RWPE2 (cell line): Measurements from ENCODE around the gene DVL2.

Experiments used
- ATAC-seq: fragments of 200-7000 bp; cut with Tn5 transposase; 3 replicates; pipeline ENCODE4 v1.9.1; 2021; ENCODE audit warnings: low read depth
- DNase-seq: peaks from one replicate; pipeline ENCODE4 v3.0.0-alpha.2; 2020; ENCODE audit warnings: low spot score
- H3K27ac ChIP-seq: fragments of 450-650 bp; 2 replicates; pipeline ENCODE4 v1.5.1; 2017; ENCODE audit warnings: mild to moderate bottlenecking; ENCODE audit not compliant: poor library complexity, severe bottlenecking
- H3K27me3 ChIP-seq: fragments of 250-450 bp; sonication (Bioruptor Pico); 2 replicates; pipeline ENCODE4 v1.5.1; 2021; ENCODE audit warnings: mild to moderate bottlenecking, moderate library complexity; ENCODE audit not compliant: insufficient read depth, poor library complexity, severe bottlenecking
- H3K36me3 ChIP-seq: fragments of 250-450 bp; sonication (Bioruptor Pico); 2 replicates; pipeline ENCODE4 v1.5.1; 2020; ENCODE audit warnings: low read depth, mild to moderate bottlenecking, moderate library complexity
- H3K4me1 ChIP-seq: fragments of 250-450 bp; sonication (Bioruptor Pico); 2 replicates; pipeline ENCODE4 v1.5.1; 2021; ENCODE audit warnings: mild to moderate bottlenecking, moderate library complexity; ENCODE audit not compliant: insufficient read depth, poor library complexity, severe bottlenecking
- H3K4me3 ChIP-seq: fragments of 250-450 bp; sonication (Bioruptor Pico); 2 replicates; pipeline ENCODE4 v1.5.1; 2021; ENCODE audit warnings: mild to moderate bottlenecking, moderate library complexity; ENCODE audit not compliant: severe bottlenecking
- H3K9me3 ChIP-seq: fragments of 250-450 bp; sonication (Bioruptor Pico); 2 replicates; pipeline ENCODE4 v1.5.1; 2021; ENCODE audit warnings: mild to moderate bottlenecking, moderate library complexity; ENCODE audit not compliant: severe bottlenecking
- CTCF ChIP-seq: fragments of 450-650 bp; IDR thresholded peaks from one replicate; pipeline ENCODE4 v1.5.1; 2017; ENCODE audit warnings: mild to moderate bottlenecking, moderate library complexity; ENCODE audit not compliant: poor library complexity, severe bottlenecking

The DVL2 gene

DNA sequence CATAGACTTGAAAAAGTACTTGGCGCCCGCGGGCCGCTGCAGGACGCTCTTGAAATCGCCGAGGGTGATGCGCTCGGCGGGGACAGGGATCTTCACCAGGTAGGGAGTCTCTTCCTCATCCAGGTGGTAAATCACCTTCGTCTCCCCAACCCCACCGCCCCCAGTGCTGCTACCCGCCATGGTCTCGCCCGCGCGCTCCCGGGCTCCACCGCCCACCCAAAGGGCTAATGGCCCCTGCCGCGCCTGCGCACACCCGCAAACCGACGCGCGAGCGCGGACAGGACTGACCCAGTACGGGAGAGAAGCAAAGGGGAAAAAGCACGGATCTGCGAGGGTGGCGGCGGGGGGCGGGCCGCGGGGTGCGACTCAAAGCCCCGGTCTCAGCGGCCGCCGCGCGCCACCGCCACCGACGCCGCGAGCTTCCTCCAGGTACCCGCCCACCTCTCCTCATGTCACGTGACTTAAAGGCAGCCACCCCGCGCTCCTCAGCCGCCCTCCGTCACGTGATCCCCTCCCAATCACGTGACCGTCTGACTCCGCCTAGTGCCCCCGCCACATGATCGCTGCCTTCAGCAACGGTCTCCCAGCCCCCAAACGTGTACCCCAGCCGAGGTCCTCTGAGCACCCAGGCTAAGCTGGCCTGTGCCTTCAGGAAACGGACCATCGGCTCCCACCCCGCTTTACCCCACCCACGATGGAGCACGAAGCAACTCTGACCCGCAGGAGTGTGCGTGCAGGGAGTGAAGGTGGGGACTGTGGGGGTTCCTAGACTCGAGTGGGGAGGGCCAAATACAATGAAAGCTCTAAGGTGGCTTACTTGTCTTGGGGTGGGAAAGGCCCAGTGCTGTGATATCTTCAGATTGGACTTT lies at the start of gene DVL2:
Gene DVL2, minus strand, starts transcription at position 435 of the 869 bp plus-strand sequence. Its CDS starts 255 bp downstream, at position 180.
- Histone ChIP-seq H3K9me3 (no peaks in the 10 kb centered on the region), H3K27me3 (no peaks in the 10 kb centered on the region), H3K4me3 (peak within 1 kb of the TSS; percentile 88), H3K27ac (peak within 1 kb of the TSS; percentile 72), H3K36me3 (peaks cover 47% of the 10 kb centered on the region), H3K4me1 (peaks cover 13% of the 10 kb centered on the region)
- DNase-seq (peak; percentile 95), ATAC-seq (peak; percentile 46)
- no peak for TF ChIP-seq CTCF

DNA sequence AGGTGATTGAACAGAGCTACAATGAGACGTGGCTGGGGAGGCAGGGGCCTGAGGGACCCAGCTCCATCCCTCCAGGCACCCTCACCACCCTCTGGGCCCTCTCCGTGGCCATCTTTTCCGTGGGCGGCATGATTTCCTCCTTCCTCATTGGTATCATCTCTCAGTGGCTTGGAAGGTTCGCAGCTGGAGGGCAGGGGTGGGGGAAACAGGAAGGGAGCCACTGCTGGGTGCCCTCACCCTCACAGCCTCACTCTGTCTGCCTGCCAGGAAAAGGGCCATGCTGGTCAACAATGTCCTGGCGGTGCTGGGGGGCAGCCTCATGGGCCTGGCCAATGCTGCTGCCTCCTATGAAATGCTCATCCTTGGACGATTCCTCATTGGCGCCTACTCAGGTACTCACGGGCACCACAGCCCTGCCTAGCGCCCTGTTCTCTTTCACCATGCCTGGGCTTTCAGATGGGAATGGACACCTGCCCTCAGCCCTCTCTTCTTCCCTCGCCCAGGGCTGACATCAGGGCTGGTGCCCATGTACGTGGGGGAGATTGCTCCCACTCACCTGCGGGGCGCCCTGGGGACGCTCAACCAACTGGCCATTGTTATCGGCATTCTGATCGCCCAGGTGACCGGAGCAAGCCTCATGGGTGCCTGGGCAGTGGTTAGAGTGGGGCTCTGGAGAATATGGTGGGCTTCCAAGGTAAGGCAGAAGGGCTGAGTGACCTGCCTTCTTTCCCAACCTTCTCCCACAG lies 49.3 kb upstream of the DVL2 start:
- H3K9me3 ChIP-seq = no peaks in the 10 kb centered on the region
- H3K4me3 ChIP-seq = no peak overlapping the region
- ATAC-seq = no peak
- TF ChIP-seq CTCF = no peak
- no peaks in the 10 kb centered on the region for H3K27me3 ChIP-seq
- no peak for DNase-seq
- no peaks in the 10 kb centered on the region for H3K36me3 ChIP-seq
- peaks cover 7% of the 10 kb centered on the region for H3K4me1 ChIP-seq
- no peak overlapping the region for H3K27ac ChIP-seq

DNA sequence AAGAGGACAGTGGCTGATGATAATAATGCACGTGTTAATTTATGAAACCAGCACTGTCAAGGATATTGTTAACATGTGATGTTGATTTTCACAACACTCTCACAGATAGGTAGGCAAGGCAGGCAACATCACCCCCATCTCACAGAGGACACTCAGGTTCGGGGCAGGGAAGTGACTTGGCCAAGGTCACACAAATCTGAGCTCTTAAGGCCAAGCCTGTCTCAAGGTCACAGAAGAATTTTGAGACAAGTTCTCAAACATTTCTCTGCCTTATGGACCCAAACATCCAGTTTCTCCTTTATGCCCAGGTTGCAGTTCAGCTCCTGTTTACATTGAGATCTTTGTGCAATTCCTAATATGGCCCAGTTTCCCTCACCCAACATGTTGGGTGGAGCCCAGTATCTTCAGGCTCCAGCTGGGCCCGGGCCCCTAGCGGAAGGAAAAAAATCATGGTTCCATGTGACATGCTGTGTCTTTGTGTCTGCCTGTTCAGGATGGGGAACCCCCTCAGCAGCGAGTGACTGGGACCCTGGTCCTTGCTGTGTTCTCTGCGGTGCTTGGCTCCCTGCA lies 48.5 kb upstream of the DVL2 start:
- Histone ChIP-seq H3K27me3 (no peaks in the 10 kb centered on the region), H3K9me3 (no peaks in the 10 kb centered on the region), H3K4me1 (peaks cover 7% of the 10 kb centered on the region), H3K36me3 (no peaks in the 10 kb centered on the region), H3K4me3 (no peak overlapping the region), H3K27ac (no peak overlapping the region)
- TF ChIP-seq CTCF = no peak
- DNase-seq (no peak), ATAC-seq (no peak)

DNA sequence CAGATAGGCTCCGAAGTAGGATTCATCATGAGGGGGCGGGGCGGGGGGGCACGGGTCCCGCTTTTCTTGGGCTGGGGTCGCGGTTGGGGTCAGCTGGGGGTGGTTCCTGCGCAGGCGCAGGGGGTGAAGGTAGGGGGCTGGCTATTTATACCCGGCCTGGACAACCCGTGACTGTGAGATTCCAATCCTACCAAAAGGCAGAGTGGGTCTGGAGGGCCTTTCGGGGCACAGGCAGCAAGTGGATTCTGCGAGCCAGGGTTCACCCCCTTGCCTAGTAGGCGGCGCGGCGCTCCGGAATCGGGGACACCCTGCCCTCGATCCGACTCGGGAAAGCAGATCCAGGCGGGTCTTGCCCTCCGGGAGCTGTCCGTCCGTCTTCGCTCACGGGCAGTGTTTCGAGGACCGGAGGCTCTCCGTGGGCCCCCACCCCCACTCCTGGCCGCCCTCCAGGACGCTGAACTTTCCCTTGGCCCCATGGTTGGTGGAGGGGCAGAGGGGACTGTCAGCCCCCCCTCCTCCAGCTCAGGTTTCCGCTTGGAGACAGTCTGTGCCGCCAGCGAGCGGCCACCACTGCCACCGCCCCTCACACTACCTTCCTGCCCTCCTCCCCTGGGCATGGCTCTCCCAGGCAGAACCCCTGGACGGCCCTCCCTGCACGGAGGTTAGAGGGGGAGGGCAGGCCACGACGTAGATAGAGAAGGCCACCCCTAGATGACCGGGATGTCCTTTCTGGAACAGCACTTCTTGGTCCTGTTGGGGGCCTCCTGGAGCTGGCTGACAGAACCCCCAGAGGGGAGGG lies 47.8 kb upstream of the DVL2 start:
- no peaks in the 10 kb centered on the region for H3K27me3 ChIP-seq
- DNase-seq (no peak), ATAC-seq (no peak; the same call in 2 of the 3 replicates)
- TF ChIP-seq CTCF = no peak
- no peak overlapping the region for H3K27ac ChIP-seq
- H3K36me3 ChIP-seq = no peaks in the 10 kb centered on the region
- no peaks in the 10 kb centered on the region for H3K9me3 ChIP-seq
- peak overlapping the region; percentile 43 for H3K4me3 ChIP-seq
- H3K4me1 ChIP-seq = peaks cover 7% of the 10 kb centered on the region
